Measurements from ENCODE around the gene REEP1.

The REEP1 gene

GRCh38 chr2:86302320-86302719, 35.1 kb downstream of the REEP1 start:
- DNase-seq (no peak), ATAC-seq (no peak)
- H3K4me1 Mint-ChIP-seq: no peaks in the 10 kb centered on the region
- no peaks in the 10 kb centered on the region for H3K9me3 Mint-ChIP-seq
- H3K27me3 Mint-ChIP-seq: peaks cover 45% of the 10 kb centered on the region
- no peak overlapping the region for H3K27ac Mint-ChIP-seq
- no peak overlapping the region for H3K4me3 Mint-ChIP-seq

- H3K4me1 Mint-ChIP-seq: no peaks in the 10 kb centered on the region
- no peak overlapping the region for H3K27ac Mint-ChIP-seq
- no peaks in the 10 kb centered on the region for H3K9me3 Mint-ChIP-seq
- no peak overlapping the region for H3K4me3 Mint-ChIP-seq
- no peak for ATAC-seq
- no peak for DNase-seq
- peaks cover 50% of the 10 kb centered on the region for H3K27me3 Mint-ChIP-seq
Measured at GRCh38 chr2:86301711-86302202, 35.7 kb downstream of the REEP1 start.

GRCh38 chr2:86301009-86301408, 36.4 kb downstream of the REEP1 start:
- Mint-ChIP-seq H3K4me3 (no peak overlapping the region), H3K27me3 (peaks cover 50% of the 10 kb centered on the region), H3K9me3 (no peaks in the 10 kb centered on the region), H3K27ac (no peak overlapping the region), H3K4me1 (no peaks in the 10 kb centered on the region)
- ATAC-seq: no peak
- DNase-seq: no peak

GRCh38 chr2:86300496-86300895, 36.9 kb downstream of the REEP1 start:
- Mint-ChIP-seq H3K9me3 (no peaks in the 10 kb centered on the region), H3K27ac (no peak overlapping the region), H3K4me1 (no peaks in the 10 kb centered on the region), H3K27me3 (peaks cover 46% of the 10 kb centered on the region), H3K4me3 (no peak overlapping the region)
- no peak for ATAC-seq
- no peak for DNase-seq

- DNase-seq (no peak), ATAC-seq (no peak)
- Mint-ChIP-seq H3K27ac (no peak overlapping the region), H3K4me1 (no peaks in the 10 kb centered on the region), H3K27me3 (peaks cover 42% of the 10 kb centered on the region), H3K4me3 (no peak overlapping the region), H3K9me3 (no peaks in the 10 kb centered on the region)
Measured at GRCh38 chr2:86298411-86299390, 38.7 kb downstream of the REEP1 start.

- H3K9me3 Mint-ChIP-seq: no peaks in the 10 kb centered on the region
- no peak overlapping the region for H3K4me3 Mint-ChIP-seq
- no peaks in the 10 kb centered on the region for H3K4me1 Mint-ChIP-seq
- peak; percentile 55 for ATAC-seq
- no peak overlapping the region for H3K27ac Mint-ChIP-seq
- H3K27me3 Mint-ChIP-seq: peaks cover 44% of the 10 kb centered on the region
- no peak for DNase-seq
Measured at GRCh38 chr2:86297382-86298147, 39.9 kb downstream of the REEP1 start.

GRCh38 chr2:86296947-86297346, 40.5 kb downstream of the REEP1 start:
- Mint-ChIP-seq H3K4me1 (no peaks in the 10 kb centered on the region), H3K27ac (no peak overlapping the region), H3K9me3 (no peaks in the 10 kb centered on the region), H3K27me3 (peaks cover 45% of the 10 kb centered on the region), H3K4me3 (no peak overlapping the region)
- no peak for DNase-seq
- ATAC-seq: no peak

- no peak for ATAC-seq
- H3K27ac Mint-ChIP-seq: no peak overlapping the region
- no peak for DNase-seq
- H3K27me3 Mint-ChIP-seq: peaks cover 41% of the 10 kb centered on the region
- no peaks in the 10 kb centered on the region for H3K4me1 Mint-ChIP-seq
- H3K9me3 Mint-ChIP-seq: no peaks in the 10 kb centered on the region
- H3K4me3 Mint-ChIP-seq: no peak overlapping the region
Measured at GRCh38 chr2:86295066-86295465, 42.4 kb downstream of the REEP1 start.

- H3K4me1 Mint-ChIP-seq: no peaks in the 10 kb centered on the region
- ATAC-seq (no peak), DNase-seq (no peak)
- no peaks in the 10 kb centered on the region for H3K9me3 Mint-ChIP-seq
- no peak overlapping the region for H3K27ac Mint-ChIP-seq
- H3K4me3 Mint-ChIP-seq: no peak overlapping the region
- H3K27me3 Mint-ChIP-seq: peaks cover 42% of the 10 kb centered on the region
Measured at GRCh38 chr2:86293612-86294011, 43.8 kb downstream of the REEP1 start.

GRCh38 chr2:86292571-86293515, 44.6 kb downstream of the REEP1 start:
- DNase-seq: no peak
- Mint-ChIP-seq H3K9me3 (no peaks in the 10 kb centered on the region), H3K27ac (no peak overlapping the region), H3K4me1 (no peaks in the 10 kb centered on the region), H3K27me3 (peaks cover 34% of the 10 kb centered on the region), H3K4me3 (no peak overlapping the region)
- ATAC-seq: no peak

GRCh38 chr2:86291328-86291662, 46.1 kb downstream of the REEP1 start:
- H3K4me3 Mint-ChIP-seq: no peak overlapping the region
- ATAC-seq: no peak
- no peak for DNase-seq
- no peak overlapping the region for H3K27ac Mint-ChIP-seq
- H3K9me3 Mint-ChIP-seq: no peaks in the 10 kb centered on the region
- H3K4me1 Mint-ChIP-seq: no peaks in the 10 kb centered on the region
- peaks cover 25% of the 10 kb centered on the region for H3K27me3 Mint-ChIP-seq

GRCh38 chr2:86290596-86291327, 46.7 kb downstream of the REEP1 start:
- ATAC-seq (no peak), DNase-seq (no peak)
- no peak overlapping the region for H3K4me3 Mint-ChIP-seq
- H3K9me3 Mint-ChIP-seq: no peaks in the 10 kb centered on the region
- no peaks in the 10 kb centered on the region for H3K4me1 Mint-ChIP-seq
- no peak overlapping the region for H3K27ac Mint-ChIP-seq
- H3K27me3 Mint-ChIP-seq: peaks cover 31% of the 10 kb centered on the region

- H3K27ac Mint-ChIP-seq: no peak overlapping the region
- H3K4me1 Mint-ChIP-seq: no peaks in the 10 kb centered on the region
- DNase-seq (no peak), ATAC-seq (no peak)
- no peak overlapping the region for H3K4me3 Mint-ChIP-seq
- no peaks in the 10 kb centered on the region for H3K9me3 Mint-ChIP-seq
- peaks cover 28% of the 10 kb centered on the region for H3K27me3 Mint-ChIP-seq
Measured at GRCh38 chr2:86286516-86286915, 50.9 kb downstream of the REEP1 start.

- Mint-ChIP-seq H3K27me3 (peaks cover 24% of the 10 kb centered on the region), H3K4me1 (no peaks in the 10 kb centered on the region), H3K9me3 (no peaks in the 10 kb centered on the region), H3K27ac (no peak overlapping the region), H3K4me3 (no peak overlapping the region)
- DNase-seq (no peak), ATAC-seq (no peak)
Measured at GRCh38 chr2:86285981-86286380, 51.4 kb downstream of the REEP1 start.

GRCh38 chr2:86285571-86285970, 51.9 kb downstream of the REEP1 start:
- Mint-ChIP-seq H3K4me1 (no peaks in the 10 kb centered on the region), H3K27me3 (peaks cover 24% of the 10 kb centered on the region), H3K4me3 (no peak overlapping the region), H3K9me3 (no peaks in the 10 kb centered on the region), H3K27ac (no peak overlapping the region)
- ATAC-seq (no peak), DNase-seq (no peak)

Measured in stimulated activated naive CD8-positive, alpha-beta T cell treated with anti-CD3 and anti-CD28 coated beads, Interleukin-15, amount 100 ng/mL, for 72 hours (primary cell).